Peyer's patch (tissue), 4 donors: ENCODE data around the gene FGF22. TPM values are rescaled to one million over a fixed set of nuclear protein-coding genes. Genes with fewer than 3 reads are reported as not detected.
A peak's percentile ranks its signal among the peaks of the same experiment; 100 is the strongest.

Source experiments
- DNase-seq, 3 donors: peaks; one replicate each; pipeline ENCODE4 v3.0.0-alpha.2; 2017 to 2019
- H3K27ac ChIP-seq, 4 donors: fragments of 200-600 bp; sonication (generic); one replicate each; pipeline ENCODE4 v1.5.1; 2016 to 2019
- H3K27me3 ChIP-seq, 2 donors: fragments of 200-600 bp; sonication (generic); one replicate each; pipeline ENCODE4 v1.5.1; 2019
- H3K36me3 ChIP-seq, 3 donors: fragments of 200-600 bp; sonication (generic); one replicate each; pipeline ENCODE4 v1.5.1; 2016 to 2019
- H3K4me1 ChIP-seq, 4 donors: fragments of 200-600 bp; sonication (generic); one replicate each; pipeline ENCODE4 v1.5.1; 2016 to 2019
- H3K4me3 ChIP-seq, 4 donors: fragments of 200-600 bp; sonication (generic); 1 replicate in 3 of 4; 2 replicates in 1 of 4; pipeline ENCODE4 v1.5.1; 2016 to 2019; ENCODE audit warnings: mild to moderate bottlenecking in 1 of 4
- H3K9me3 ChIP-seq, 4 donors: fragments of 200-600 bp; sonication (generic); one replicate each; pipeline ENCODE4 v1.5.1; 2016 to 2019; ENCODE audit warnings: mild to moderate bottlenecking in 1 of 4
- CTCF ChIP-seq, 6 experiments: fragments of 450-650 bp in 4 of 6; fragments of 200-600 bp in 2 of 6; sonication (generic) in 1 of 6; IDR thresholded peaks; one replicate each; pipeline ENCODE4 v1.5.1; 2017 to 2019; ENCODE audit warnings: antibody characterized with exemption in 6 of 6, mild to moderate bottlenecking in 3 of 6, moderate library complexity in 1 of 6
- POLR2A ChIP-seq, 2 donors: fragments of 450-650 bp; IDR thresholded peaks; one replicate each; pipeline ENCODE4 v1.5.1; 2017; ENCODE audit warnings: antibody characterized with exemption in 2 of 2, mild to moderate bottlenecking in 2 of 2, moderate library complexity in 2 of 2
- total RNA-seq, 4 donors: library from RNA; depleted of rRNA; stranded (reverse); fragments of >200 nt; gene quantifications; one replicate each; pipeline ENCODE4 v1.1.0, GENCODE V29; 2016

FGF22 gene
- total RNA-seq, 4 donors from 2014 or later: not detected

GRCh38 chr19:646779-647565 is 7.3 kb downstream of the FGF22 start:
- no peak for DNase-seq
- H3K4me3 ChIP-seq: no peak overlapping the region
- H3K27me3 ChIP-seq: no peaks in the 10 kb centered on the region
- H3K27ac ChIP-seq: no peak overlapping the region
- H3K9me3 ChIP-seq: no peaks in the 10 kb centered on the region
- TF ChIP-seq POLR2A (IDR thresholded peaks at IDR 0.05) (no peak), CTCF (IDR thresholded peaks at IDR 0.05) (no peak)
- H3K4me1 ChIP-seq: no peaks in the 10 kb centered on the region
- peaks cover 0 to 68% (median 0%) of the 10 kb centered on the region in 3 donors for H3K36me3 ChIP-seq

- TF ChIP-seq CTCF (IDR thresholded peaks at IDR 0.05) (no peak), POLR2A (IDR thresholded peaks at IDR 0.05) (no peak)
- no peak overlapping the region for H3K4me3 ChIP-seq
- H3K36me3 ChIP-seq: peaks cover 0 to 75% (median 0%) of the 10 kb centered on the region in 3 donors
- peak overlapping the region in 1 of 4 donors; percentile 69 for H3K27ac ChIP-seq
- no peaks in the 10 kb centered on the region for H3K4me1 ChIP-seq
- DNase-seq: peak in 1 of 3 donors; percentile 37
- no peaks in the 10 kb centered on the region for H3K9me3 ChIP-seq
- no peaks in the 10 kb centered on the region for H3K27me3 ChIP-seq
These were observed 8.0 kb downstream of the FGF22 start for GRCh38 chr19:647566-648284.

GRCh38 chr19:648305-648704 is 8.6 kb downstream of the FGF22 start:
- no peak for DNase-seq
- no peaks in the 10 kb centered on the region for H3K27me3 ChIP-seq
- H3K36me3 ChIP-seq: peaks cover 0 to 80% (median 0%) of the 10 kb centered on the region in 3 donors
- no peak overlapping the region for H3K4me3 ChIP-seq
- H3K4me1 ChIP-seq: no peaks in the 10 kb centered on the region
- H3K9me3 ChIP-seq: no peaks in the 10 kb centered on the region
- no peak for TF ChIP-seq CTCF (IDR thresholded peaks at IDR 0.05)
- TF ChIP-seq POLR2A (IDR thresholded peaks at IDR 0.05): no peak
- H3K27ac ChIP-seq: peak overlapping the region in 1 of 4 donors; percentile 69

GRCh38 chr19:648904-649801 is 9.5 kb downstream of the FGF22 start:
- H3K27ac ChIP-seq: peak overlapping the region in 1 of 4 donors; percentile 69
- peaks cover 0 to 88% (median 0%) of the 10 kb centered on the region in 3 donors for H3K36me3 ChIP-seq
- no peak overlapping the region for H3K4me3 ChIP-seq
- no peaks in the 10 kb centered on the region for H3K9me3 ChIP-seq
- DNase-seq: no peak
- no peaks in the 10 kb centered on the region for H3K27me3 ChIP-seq
- peaks cover 0 to 4% (median 0%) of the 10 kb centered on the region in 4 donors for H3K4me1 ChIP-seq
- TF ChIP-seq POLR2A (IDR thresholded peaks at IDR 0.05) (no peak), CTCF (IDR thresholded peaks at IDR 0.05) (no peak)

- Histone ChIP-seq H3K27me3 (no peaks in the 10 kb centered on the region), H3K4me3 (no peak overlapping the region), H3K4me1 (peaks cover 0 to 4% (median 0%) of the 10 kb centered on the region in 4 donors), H3K27ac (no peak overlapping the region), H3K9me3 (no peaks in the 10 kb centered on the region), H3K36me3 (peaks cover 0 to 86% (median 0%) of the 10 kb centered on the region in 3 donors)
- no peak for DNase-seq
- TF ChIP-seq POLR2A (IDR thresholded peaks at IDR 0.05): no peak
- TF ChIP-seq CTCF (IDR thresholded peaks at IDR 0.05): no peak
These were observed 10.4 kb downstream of the FGF22 start for GRCh38 chr19:650121-650520.
